ENCODE measurements around the gene ANK3. TPM values are rescaled to one million over a fixed set of nuclear protein-coding genes. Genes with fewer than 3 reads are reported as not detected.

ANK3 gene
- total RNA-seq, 1 donor from 2014 or later: 35.1 TPM

- TF ChIP-seq CTCF (IDR thresholded peaks at IDR 0.05): no peak
- no peak overlapping the region for H3K27ac Mint-ChIP-seq (ENCODE audit: unreplicated experiment)
- H3K4me1 Mint-ChIP-seq (ENCODE audit: low read depth): peaks cover 40% of the 10 kb centered on the region
- H3K36me3 Mint-ChIP-seq (ENCODE audit: low read depth): no peaks in the 10 kb centered on the region
- no peak for DNase-seq (ENCODE audit: low spot score)
- no peaks in the 10 kb centered on the region for H3K27me3 Mint-ChIP-seq (ENCODE audit: low read depth)
- H3K4me3 Mint-ChIP-seq (ENCODE audit: unreplicated experiment): no peak overlapping the region
- no peaks in the 10 kb centered on the region for H3K9me3 Mint-ChIP-seq (ENCODE audit: low read depth)
Measured at GRCh38 chr10:60349426-60349825, 40.2 kb downstream of the ANK3 start.

- Mint-ChIP-seq H3K27me3 (ENCODE audit: low read depth) (no peaks in the 10 kb centered on the region), H3K4me3 (ENCODE audit: unreplicated experiment) (no peak overlapping the region), H3K9me3 (ENCODE audit: low read depth) (no peaks in the 10 kb centered on the region), H3K36me3 (ENCODE audit: low read depth) (no peaks in the 10 kb centered on the region), H3K27ac (ENCODE audit: unreplicated experiment) (no peak overlapping the region), H3K4me1 (ENCODE audit: low read depth) (peaks cover 39% of the 10 kb centered on the region)
- DNase-seq (ENCODE audit: low spot score): no peak
- TF ChIP-seq CTCF (IDR thresholded peaks at IDR 0.05): no peak
Measured at GRCh38 chr10:60348982-60349381, 40.7 kb downstream of the ANK3 start.

GRCh38 chr10:60347270-60347669 is 42.4 kb downstream of the ANK3 start:
- no peaks in the 10 kb centered on the region for H3K36me3 Mint-ChIP-seq (ENCODE audit: low read depth)
- H3K27me3 Mint-ChIP-seq (ENCODE audit: low read depth): no peaks in the 10 kb centered on the region
- H3K4me3 Mint-ChIP-seq (ENCODE audit: unreplicated experiment): no peak overlapping the region
- no peak overlapping the region for H3K27ac Mint-ChIP-seq (ENCODE audit: unreplicated experiment)
- no peaks in the 10 kb centered on the region for H3K9me3 Mint-ChIP-seq (ENCODE audit: low read depth)
- peaks cover 33% of the 10 kb centered on the region for H3K4me1 Mint-ChIP-seq (ENCODE audit: low read depth)
- no peak for TF ChIP-seq CTCF (IDR thresholded peaks at IDR 0.05)
- no peak for DNase-seq (ENCODE audit: low spot score)

DNA sequence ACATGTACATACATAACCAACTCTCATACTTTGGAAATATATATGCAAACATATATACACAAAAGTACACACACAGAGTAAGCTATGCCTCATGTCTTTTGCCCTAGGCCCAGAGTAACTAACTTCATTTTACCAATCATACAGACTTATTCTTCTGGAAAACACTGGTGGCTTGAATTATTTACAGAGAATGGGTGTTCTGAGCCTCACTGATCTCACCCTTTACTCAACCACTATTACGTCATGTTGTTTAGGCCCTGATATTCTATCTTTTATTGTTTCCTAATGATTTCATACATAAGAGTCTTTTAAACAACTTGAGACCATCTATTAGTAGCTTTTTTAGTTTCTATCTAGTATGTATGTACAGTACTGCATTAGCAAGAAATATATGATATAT is 43.0 kb downstream of the ANK3 start:
- Mint-ChIP-seq H3K27me3 (ENCODE audit: low read depth) (no peaks in the 10 kb centered on the region), H3K4me1 (ENCODE audit: low read depth) (peaks cover 38% of the 10 kb centered on the region), H3K36me3 (ENCODE audit: low read depth) (no peaks in the 10 kb centered on the region), H3K4me3 (ENCODE audit: unreplicated experiment) (no peak overlapping the region), H3K9me3 (ENCODE audit: low read depth) (no peaks in the 10 kb centered on the region), H3K27ac (ENCODE audit: unreplicated experiment) (no peak overlapping the region)
- no peak for TF ChIP-seq CTCF (IDR thresholded peaks at IDR 0.05)
- DNase-seq (ENCODE audit: low spot score): no peak

DNA sequence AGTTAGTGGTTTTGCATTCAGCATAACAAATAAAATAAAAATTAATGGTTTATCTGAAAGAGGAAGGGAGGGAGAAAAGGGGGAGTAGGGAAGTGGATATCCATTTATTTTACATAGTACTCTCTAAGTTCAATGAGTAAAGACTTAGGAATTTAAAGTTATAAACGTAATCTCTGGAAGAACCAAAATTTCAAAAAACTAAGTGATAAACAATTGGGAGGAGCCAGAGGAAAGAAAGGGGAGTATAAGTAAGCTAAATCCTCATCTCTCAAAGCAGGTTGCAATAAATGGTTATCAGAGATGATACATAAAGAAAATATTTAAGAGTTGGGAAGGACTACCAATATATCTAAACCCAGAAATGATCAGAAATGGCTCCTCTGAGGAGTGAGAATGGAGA is 46.4 kb downstream of the ANK3 start:
- no peak for TF ChIP-seq CTCF (IDR thresholded peaks at IDR 0.05)
- Mint-ChIP-seq H3K36me3 (ENCODE audit: low read depth) (no peaks in the 10 kb centered on the region), H3K4me1 (ENCODE audit: low read depth) (peaks cover 21% of the 10 kb centered on the region), H3K9me3 (ENCODE audit: low read depth) (no peaks in the 10 kb centered on the region), H3K27ac (ENCODE audit: unreplicated experiment) (no peak overlapping the region), H3K4me3 (ENCODE audit: unreplicated experiment) (no peak overlapping the region), H3K27me3 (ENCODE audit: low read depth) (no peaks in the 10 kb centered on the region)
- DNase-seq (ENCODE audit: low spot score): no peak
